NCI-H446 (cell line): ENCODE data around the gene NCKIPSD.

Experiments
- DNase-seq, 2 experiments: peaks; one replicate each; lab custom pipeline; 2025; lab: John Stamatoyannopoulos, UW

NCKIPSD gene

GRCh38 chr3:48678566-48679380, 6.9 kb downstream of the NCKIPSD start:
- no peak for DNase-seq

- DNase-seq: no peak
These were observed 7.7 kb downstream of the NCKIPSD start for GRCh38 chr3:48678056-48678455.

GRCh38 chr3:48674505-48674904, 11.2 kb downstream of the NCKIPSD start:
- DNase-seq: no peak

- DNase-seq: no peak
These were observed 13.2 kb downstream of the NCKIPSD start for GRCh38 chr3:48672522-48672921.

- DNase-seq: peak in 1 of 2 experiments; percentile 2
These were observed 20.8 kb downstream of the NCKIPSD start for GRCh38 chr3:48664929-48665328.

GRCh38 chr3:48664313-48664644, 21.4 kb downstream of the NCKIPSD start:
- no peak for DNase-seq

- DNase-seq: peak; percentile 40 to 70
These were observed 22.0 kb downstream of the NCKIPSD start for GRCh38 chr3:48663489-48664312.

GRCh38 chr3:48662753-48663488, 22.8 kb downstream of the NCKIPSD start, which contains the start of gene CELSR3:
TSS of gene CELSR3 (minus strand) at chr3:48662886. CDS start at chr3:48662634, 252 bp downstream.
- DNase-seq: peak; percentile 25 to 74

- DNase-seq: no peak
These were observed 23.5 kb downstream of the NCKIPSD start for GRCh38 chr3:48662145-48662752.

GRCh38 chr3:48661501-48662144, 24.1 kb downstream of the NCKIPSD start:
- no peak for DNase-seq

GRCh38 chr3:48660800-48661400, 24.8 kb downstream of the NCKIPSD start:
- no peak for DNase-seq

- no peak for DNase-seq
These were observed 28.9 kb downstream of the NCKIPSD start for GRCh38 chr3:48656841-48657281.

- DNase-seq: no peak
These were observed 29.5 kb downstream of the NCKIPSD start for GRCh38 chr3:48656061-48656840.

- DNase-seq: no peak
These were observed 30.1 kb downstream of the NCKIPSD start for GRCh38 chr3:48655606-48656005.

GRCh38 chr3:48655063-48655462, 30.7 kb downstream of the NCKIPSD start:
- no peak for DNase-seq

- no peak for DNase-seq
These were observed 32.6 kb downstream of the NCKIPSD start for GRCh38 chr3:48652923-48653715.

GRCh38 chr3:48651771-48652170, 33.9 kb downstream of the NCKIPSD start:
- no peak for DNase-seq

- DNase-seq: no peak
These were observed 35.0 kb downstream of the NCKIPSD start for GRCh38 chr3:48650723-48651122.

- no peak for DNase-seq
These were observed 37.4 kb downstream of the NCKIPSD start for GRCh38 chr3:48648188-48648850.
